HG03097 (cell line): Measurements from ENCODE around the gene POLR2A.
A peak's percentile ranks its signal among the peaks of the same experiment; 100 is the strongest.
"Not testable (repeated sequence)": the region's sequence is repeated elsewhere in the genome, so short reads cannot be mapped to it uniquely, and the experiment has no call there.

Experiments
- ATAC-seq: cut with Tn5 transposase; IDR thresholded peaks from one replicate; pipeline ENCODE4 v1.9.1; 2021; ENCODE audit not compliant: unreplicated experiment, low FRiP score

POLR2A gene

GRCh38 chr17:7477392-7478275 lies 6.5 kb upstream of the POLR2A start:
- no peak for ATAC-seq

- ATAC-seq, result no peak
These were observed 5.6 kb upstream of the POLR2A start for GRCh38 chr17:7478276-7479212.

GRCh38 chr17:7479213-7480088 lies 4.7 kb upstream of the POLR2A start, which contains the start of gene ZBTB4:
Gene ZBTB4, minus strand, starts transcription at chr17:7479631. Its CDS starts 12,830 bp downstream, at chr17:7466801.
- ATAC-seq, result no peak

GRCh38 chr17:7480089-7480384 lies 4.1 kb upstream of the POLR2A start:
- ATAC-seq, result no peak

GRCh38 chr17:7481275-7481674 lies 2.9 kb upstream of the POLR2A start, which contains the start of gene SLC35G6:
Gene SLC35G6, plus strand, starts transcription at chr17:7481446. Its CDS starts 71 bp downstream, at chr17:7481517.
- ATAC-seq, result not testable (repeated sequence)

- ATAC-seq, result not testable (repeated sequence)
These were observed 2.1 kb upstream of the POLR2A start for GRCh38 chr17:7481842-7482741.

- ATAC-seq, result not testable (repeated sequence)
These were observed 1.5 kb upstream of the POLR2A start for GRCh38 chr17:7482742-7483088.

- ATAC-seq, result peak; percentile 32
These were observed 705 bp upstream of the POLR2A start for GRCh38 chr17:7483255-7484066.

- no peak for ATAC-seq
These were observed 782 bp downstream of the POLR2A start for GRCh38 chr17:7484919-7485377.

- no peak for ATAC-seq
These were observed 2.0 kb downstream of the POLR2A start for GRCh38 chr17:7486181-7486580.

GRCh38 chr17:7490144-7490543 lies 6.0 kb downstream of the POLR2A start:
- no peak for ATAC-seq

- ATAC-seq, result no peak
These were observed 7.4 kb downstream of the POLR2A start for GRCh38 chr17:7491583-7491982.

GRCh38 chr17:7493941-7494340 lies 9.8 kb downstream of the POLR2A start:
- no peak for ATAC-seq

- no peak for ATAC-seq
These were observed 11.8 kb downstream of the POLR2A start for GRCh38 chr17:7495906-7496434.

GRCh38 chr17:7496470-7497183 lies 12.5 kb downstream of the POLR2A start:
- no peak for ATAC-seq

- no peak for ATAC-seq
These were observed 13.1 kb downstream of the POLR2A start for GRCh38 chr17:7497228-7497627.

GRCh38 chr17:7497636-7498035 lies 13.5 kb downstream of the POLR2A start:
- ATAC-seq, result no peak

GRCh38 chr17:7499161-7499560 lies 15.0 kb downstream of the POLR2A start:
- ATAC-seq, result no peak
